Measurements from ENCODE around the gene SPATA24.
"Not testable (repeated sequence)": the region's sequence is repeated elsewhere in the genome, so short reads cannot be mapped to it uniquely, and the experiment has no call there.

SPATA24 gene

GRCh38 chr5:139403787-139404483 is at the start of gene SPATA24:
Gene SPATA24 (minus strand): TSS chr5:139404089. CDS start chr5:139404060, 29 bp downstream.
- peak; percentile 97 to 98 for DNase-seq

GRCh38 chr5:139451878-139452660 is 48.2 kb upstream of the SPATA24 start:
- no peak for DNase-seq

- DNase-seq, result no peak
These were observed 47.3 kb upstream of the SPATA24 start for GRCh38 chr5:139451176-139451575.

- no peak for DNase-seq
These were observed 43.3 kb upstream of the SPATA24 start for GRCh38 chr5:139446956-139447779.

- DNase-seq, result no peak
These were observed 41.7 kb upstream of the SPATA24 start for GRCh38 chr5:139445325-139446170.

GRCh38 chr5:139443831-139444453 is 40.1 kb upstream of the SPATA24 start:
- no peak for DNase-seq

- not testable (repeated sequence) for DNase-seq
These were observed 36.5 kb upstream of the SPATA24 start for GRCh38 chr5:139440416-139440815.

- DNase-seq, result peak; percentile 85 to 86
These were observed 35.4 kb upstream of the SPATA24 start, which contains the start of gene DNAJC18 for GRCh38 chr5:139439013-139439903. Gene DNAJC18 (minus strand): TSS chr5:139439525. CDS start chr5:139439445, 80 bp downstream.

- no peak for DNase-seq
These were observed 34.8 kb upstream of the SPATA24 start for GRCh38 chr5:139438707-139439012.

- no peak for DNase-seq
These were observed 31.8 kb upstream of the SPATA24 start for GRCh38 chr5:139435676-139436075.

- no peak for DNase-seq
These were observed 27.8 kb upstream of the SPATA24 start for GRCh38 chr5:139431706-139432105.

GRCh38 chr5:139430015-139430414 is 26.1 kb upstream of the SPATA24 start:
- no peak for DNase-seq

- DNase-seq, result no peak
These were observed 22.5 kb upstream of the SPATA24 start for GRCh38 chr5:139426203-139426885.

GRCh38 chr5:139425497-139425896 is 21.6 kb upstream of the SPATA24 start:
- no peak for DNase-seq

GRCh38 chr5:139422307-139422893 is 18.5 kb upstream of the SPATA24 start:
- DNase-seq, result peak in 1 of 2 donors; percentile 50

- no peak for DNase-seq
These were observed 15.6 kb upstream of the SPATA24 start for GRCh38 chr5:139419226-139420192.

GRCh38 chr5:139418793-139419192 is 14.9 kb upstream of the SPATA24 start:
- no peak for DNase-seq

- DNase-seq, result no peak
These were observed 13.3 kb upstream of the SPATA24 start for GRCh38 chr5:139417214-139417613.

- DNase-seq, result no peak
These were observed 12.8 kb upstream of the SPATA24 start for GRCh38 chr5:139416651-139417050.

All from stimulated activated CD4-positive, alpha-beta T cell treated with anti-CD3 and anti-CD28 coated beads, Interleukin-2, amount 100 ng/mL, for 48 hours (primary cell).